Measurements from ENCODE around the gene SEMA3B.

- TF ChIP-seq POLR2A (IDR thresholded peaks at IDR 0.05; ENCODE audit: low read depth, low read length) (no peak), POLR2AphosphoS5 (IDR thresholded peaks at IDR 0.05; ENCODE audit: low read depth, low read length) (no peak), TAF1 (IDR thresholded peaks at IDR 0.05; ENCODE audit: borderline replicate concordance, low read depth, low read length) (no peak)
These were observed 34.3 kb downstream of the SEMA3B start, which contains the start of gene HYAL1 for GRCh38 chr3:50303013-50303815.

Measured in GM12892 (cell line).